Measurements from ENCODE around the gene NT5C3A.
"Not testable (repeated sequence)": the region's sequence is repeated elsewhere in the genome, so short reads cannot be mapped to it uniquely, and the experiment has no call there.

The NT5C3A gene

GRCh38 chr7:33041631-33042428 lies 20.7 kb downstream of the NT5C3A start:
- FAIRE-seq: no peak
- DNase-seq (ENCODE audit: low spot score): no peak

GRCh38 chr7:33040803-33041516 lies 21.6 kb downstream of the NT5C3A start:
- DNase-seq (ENCODE audit: low spot score): no peak
- no peak for FAIRE-seq

GRCh38 chr7:33039903-33040292 lies 22.7 kb downstream of the NT5C3A start:
- FAIRE-seq (no peak), DNase-seq (ENCODE audit: low spot score) (no peak)

GRCh38 chr7:33039257-33039902 lies 23.2 kb downstream of the NT5C3A start:
- no peak for DNase-seq (ENCODE audit: low spot score)

GRCh38 chr7:33038639-33039038 lies 23.9 kb downstream of the NT5C3A start:
- no peak for DNase-seq (ENCODE audit: low spot score)
- no peak for FAIRE-seq

More at GRCh38 chr7:33039257-33039902, 23.2 kb downstream of the NT5C3A start:
- no peak for FAIRE-seq

GRCh38 chr7:33035776-33036175 lies 26.8 kb downstream of the NT5C3A start:
- FAIRE-seq (no peak), DNase-seq (ENCODE audit: low spot score) (no peak)

GRCh38 chr7:33024189-33024757 lies 38.3 kb downstream of the NT5C3A start:
- DNase-seq (ENCODE audit: low spot score) (no peak), FAIRE-seq (no peak)

- no peak for DNase-seq (ENCODE audit: low spot score)
- FAIRE-seq: no peak
Measured at GRCh38 chr7:33012364-33012763, 50.2 kb downstream of the NT5C3A start.

- no peak for DNase-seq (ENCODE audit: low spot score)
- FAIRE-seq: no peak
Measured at GRCh38 chr7:33009734-33010133, 52.8 kb downstream of the NT5C3A start.

- peak; percentile 35 for FAIRE-seq
- not testable (repeated sequence) for DNase-seq (ENCODE audit: low spot score)
Measured at GRCh38 chr7:33005690-33006089, 56.9 kb downstream of the NT5C3A start.

GRCh38 chr7:33005193-33005592 lies 57.4 kb downstream of the NT5C3A start:
- peak; percentile 90 for FAIRE-seq
- not testable (repeated sequence) for DNase-seq (ENCODE audit: low spot score)

GRCh38 chr7:33004104-33004616 lies 58.4 kb downstream of the NT5C3A start:
- FAIRE-seq; DNase-seq (ENCODE audit: low spot score): not testable (repeated sequence)

- not testable (repeated sequence) for FAIRE-seq; DNase-seq (ENCODE audit: low spot score)
Measured at GRCh38 chr7:33003111-33003510, 59.5 kb downstream of the NT5C3A start.

- not testable (repeated sequence) for FAIRE-seq
Measured at GRCh38 chr7:32999380-32999779, 63.2 kb downstream of the NT5C3A start.

GRCh38 chr7:32998361-32999171 lies 64.0 kb downstream of the NT5C3A start:
- DNase-seq (ENCODE audit: low spot score); FAIRE-seq: not testable (repeated sequence)

More at GRCh38 chr7:32999380-32999779, 63.2 kb downstream of the NT5C3A start:
- DNase-seq (ENCODE audit: low spot score): not testable (repeated sequence)

- DNase-seq (ENCODE audit: low spot score): not testable (repeated sequence)
- FAIRE-seq: peak; percentile 55
Measured at GRCh38 chr7:32997956-32998355, 64.6 kb downstream of the NT5C3A start.

GRCh38 chr7:32992750-32993149 lies 69.8 kb downstream of the NT5C3A start:
- FAIRE-seq; DNase-seq (ENCODE audit: low spot score): not testable (repeated sequence)

GRCh38 chr7:32991975-32992700 lies 70.4 kb downstream of the NT5C3A start:
- not testable (repeated sequence) for DNase-seq (ENCODE audit: low spot score); FAIRE-seq

- not testable (repeated sequence) for FAIRE-seq; DNase-seq (ENCODE audit: low spot score)
Measured at GRCh38 chr7:32991068-32991585, 71.4 kb downstream of the NT5C3A start.
